Activated B cell treated with CpG ODN at 0.5 μM for 24 hours (primary cell): Measurements from ENCODE around the gene TLL2. TPM values are rescaled to one million over a fixed set of nuclear protein-coding genes. Genes with fewer than 3 reads are reported as not detected.

ENCODE experiments used
- ATAC-seq: fragments of 200-7000 bp; cut with Tn5 transposase; one replicate; pipeline ENCODE4 v1.10.0; 2021; ENCODE audit warnings: low read depth, mild to moderate bottlenecking, moderate library complexity
- CTCF ChIA-PET: fragments of 350-600 bp; sonication (Branson Sonifier 250); formaldehyde crosslinking; loops from one replicate; lab custom pipeline; 2021; ENCODE audit warnings: antibody characterized with exemption; lab: Charles Lee
- POLR2A ChIA-PET: fragments of 350-600 bp; sonication (Branson Sonifier 250); formaldehyde crosslinking; loops from one replicate; lab custom pipeline; 2021; ENCODE audit warnings: antibody characterized with exemption; lab: Charles Lee
- DNase-seq: peaks from one replicate; pipeline ENCODE4 v3.0.0; 2022
- H3K27ac Mint-ChIP-seq: one replicate; pipeline ENCODE4 v1.8.0; 2020; ENCODE audit warnings: mixed read lengths
- H3K27me3 Mint-ChIP-seq: one replicate; pipeline ENCODE4 v1.8.0; 2021; ENCODE audit warnings: mixed read lengths
- H3K36me3 Mint-ChIP-seq: one replicate; pipeline ENCODE4 v1.8.0; 2021; ENCODE audit warnings: low read depth, mixed read lengths
- H3K4me1 Mint-ChIP-seq: one replicate; pipeline ENCODE4 v1.8.0; 2021; ENCODE audit warnings: mixed read lengths
- H3K4me3 Mint-ChIP-seq: one replicate; pipeline ENCODE4 v1.8.0; 2020; ENCODE audit warnings: mild to moderate bottlenecking, mixed read lengths
- H3K9me3 Mint-ChIP-seq: one replicate; pipeline ENCODE4 v1.8.0; 2020; ENCODE audit warnings: mixed read lengths
- intact Hi-C: fragments of 100-400 bp; cut with micrococcal nuclease; formaldehyde crosslinking; loops from one replicate; pipeline ENCODE4 v1.15.1; 2024
- total RNA-seq: library from RNA; stranded (reverse); gene quantifications from 2 replicates; pipeline ENCODE4 v1.2.3, GENCODE V29; 2022
- TF ChIP-seq, protein P1 (sequence below): fragments of 200-600 bp; IDR thresholded peaks from one replicate; pipeline ENCODE4 v1.8.0; 2022; ENCODE audit warnings: antibody characterized with exemption, mild to moderate bottlenecking

TLL2 gene
- total RNA-seq, 1 donor from 2014 or later, result 1.6 TPM

DNA sequence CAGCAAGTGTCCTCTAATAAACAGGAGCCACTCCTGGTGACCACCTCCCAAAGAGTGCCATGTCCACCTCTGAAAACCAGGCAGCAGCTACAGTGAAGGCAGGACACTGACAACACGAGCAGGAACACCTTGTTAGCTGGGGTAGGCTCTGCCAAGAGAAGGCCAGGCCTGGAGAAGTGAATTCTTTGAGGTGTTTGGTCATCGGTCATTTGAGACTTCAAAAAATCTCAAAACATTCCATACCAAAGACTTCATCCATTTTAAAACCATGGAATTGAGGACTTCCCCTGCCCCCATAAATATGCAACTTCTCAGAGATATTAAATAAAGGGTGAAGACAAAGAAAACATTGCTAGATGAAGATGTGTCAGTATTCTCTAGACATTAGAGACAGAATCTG lies 126.6 kb downstream of the TLL2 start:
- intact Hi-C loops, result no loop called here
- Mint-ChIP-seq H3K27ac (no peak overlapping the region), H3K4me1 (no peaks in the 10 kb centered on the region), H3K27me3 (peaks cover 25% of the 10 kb centered on the region), H3K36me3 (no peaks in the 10 kb centered on the region), H3K4me3 (no peak overlapping the region), H3K9me3 (no peaks in the 10 kb centered on the region)
- ATAC-seq, result no peak
- CTCF ChIA-PET, result interaction anchor here (1.3 to 2.1 kb wide), 2 partner anchors 8 to 12 kb away, joined by 4 to 6 read pairs; no protein-coding TSS in a partner anchor
- POLR2A ChIA-PET, result no interaction called here
- TF ChIP-seq, protein P1, sequence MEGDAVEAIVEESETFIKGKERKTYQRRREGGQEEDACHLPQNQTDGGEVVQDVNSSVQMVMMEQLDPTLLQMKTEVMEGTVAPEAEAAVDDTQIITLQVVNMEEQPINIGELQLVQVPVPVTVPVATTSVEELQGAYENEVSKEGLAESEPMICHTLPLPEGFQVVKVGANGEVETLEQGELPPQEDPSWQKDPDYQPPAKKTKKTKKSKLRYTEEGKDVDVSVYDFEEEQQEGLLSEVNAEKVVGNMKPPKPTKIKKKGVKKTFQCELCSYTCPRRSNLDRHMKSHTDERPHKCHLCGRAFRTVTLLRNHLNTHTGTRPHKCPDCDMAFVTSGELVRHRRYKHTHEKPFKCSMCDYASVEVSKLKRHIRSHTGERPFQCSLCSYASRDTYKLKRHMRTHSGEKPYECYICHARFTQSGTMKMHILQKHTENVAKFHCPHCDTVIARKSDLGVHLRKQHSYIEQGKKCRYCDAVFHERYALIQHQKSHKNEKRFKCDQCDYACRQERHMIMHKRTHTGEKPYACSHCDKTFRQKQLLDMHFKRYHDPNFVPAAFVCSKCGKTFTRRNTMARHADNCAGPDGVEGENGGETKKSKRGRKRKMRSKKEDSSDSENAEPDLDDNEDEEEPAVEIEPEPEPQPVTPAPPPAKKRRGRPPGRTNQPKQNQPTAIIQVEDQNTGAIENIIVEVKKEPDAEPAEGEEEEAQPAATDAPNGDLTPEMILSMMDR, result no peak
- DNase-seq, result no peak

DNA sequence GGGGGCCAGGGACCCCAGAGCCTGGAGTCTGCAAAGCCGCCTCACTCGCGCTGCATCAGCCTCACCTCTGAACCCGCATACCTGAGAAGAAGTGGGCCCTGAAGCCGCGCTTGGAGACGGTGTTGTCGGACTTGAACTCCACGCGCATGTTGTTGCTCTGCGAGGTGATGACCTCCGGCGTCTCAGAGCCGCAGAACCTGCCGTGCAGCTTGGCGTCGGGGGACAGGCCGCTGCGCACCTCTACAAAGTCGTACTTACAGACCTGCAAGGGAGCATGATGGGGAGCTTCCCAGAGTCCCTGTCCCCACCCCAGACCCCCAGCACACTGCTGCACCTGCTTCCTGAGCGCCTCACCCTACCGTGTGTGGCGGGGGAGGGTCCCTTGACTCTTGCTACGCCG lies 129.2 kb downstream of the TLL2 start:
- ATAC-seq, result no peak
- no peak for DNase-seq
- CTCF ChIA-PET, result interaction anchor here (0.7 to 1.3 kb wide), 3 partner anchors 8 to 10 kb away, joined by 3 to 5 read pairs (median 4); no protein-coding TSS in a partner anchor
- intact Hi-C loops, result no loop called here
- no peaks in the 10 kb centered on the region for H3K36me3 Mint-ChIP-seq
- H3K27me3 Mint-ChIP-seq, result peaks cover 30% of the 10 kb centered on the region
- no peak overlapping the region for H3K4me3 Mint-ChIP-seq
- H3K27ac Mint-ChIP-seq, result no peak overlapping the region
- TF ChIP-seq, protein P1, result no peak
- POLR2A ChIA-PET, result no interaction called here
- no peaks in the 10 kb centered on the region for H3K4me1 Mint-ChIP-seq
- no peaks in the 10 kb centered on the region for H3K9me3 Mint-ChIP-seq

DNA sequence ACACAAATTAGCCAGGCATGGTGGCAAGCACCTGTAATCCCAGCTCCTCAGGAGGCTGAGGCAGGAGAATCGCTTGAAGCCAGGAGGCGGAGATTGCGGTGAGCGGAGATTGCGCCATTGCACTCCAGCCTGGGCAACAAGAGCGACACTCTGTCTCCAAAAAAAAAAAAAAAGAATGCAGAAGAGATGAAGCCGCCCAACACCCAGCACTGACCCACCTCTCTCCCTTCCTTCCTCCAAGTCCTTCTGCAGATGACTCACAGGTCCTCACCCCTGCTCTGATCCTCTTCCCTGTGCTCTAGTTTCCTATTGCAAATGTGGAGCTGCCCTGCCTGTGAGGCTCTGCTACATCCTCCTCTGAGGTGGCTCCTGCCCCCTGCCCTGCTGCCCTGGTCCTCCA lies 132.9 kb downstream of the TLL2 start:
- ChIA-PET POLR2A (no interaction called here), CTCF (no interaction called here)
- intact Hi-C loops, result no loop called here
- peaks cover 27% of the 10 kb centered on the region for H3K27me3 Mint-ChIP-seq
- TF ChIP-seq, protein P1, result no peak
- H3K4me3 Mint-ChIP-seq, result no peak overlapping the region
- no peak for DNase-seq
- ATAC-seq, result no peak
- no peaks in the 10 kb centered on the region for H3K4me1 Mint-ChIP-seq
- no peak overlapping the region for H3K27ac Mint-ChIP-seq
- H3K36me3 Mint-ChIP-seq, result no peaks in the 10 kb centered on the region
- no peaks in the 10 kb centered on the region for H3K9me3 Mint-ChIP-seq

DNA sequence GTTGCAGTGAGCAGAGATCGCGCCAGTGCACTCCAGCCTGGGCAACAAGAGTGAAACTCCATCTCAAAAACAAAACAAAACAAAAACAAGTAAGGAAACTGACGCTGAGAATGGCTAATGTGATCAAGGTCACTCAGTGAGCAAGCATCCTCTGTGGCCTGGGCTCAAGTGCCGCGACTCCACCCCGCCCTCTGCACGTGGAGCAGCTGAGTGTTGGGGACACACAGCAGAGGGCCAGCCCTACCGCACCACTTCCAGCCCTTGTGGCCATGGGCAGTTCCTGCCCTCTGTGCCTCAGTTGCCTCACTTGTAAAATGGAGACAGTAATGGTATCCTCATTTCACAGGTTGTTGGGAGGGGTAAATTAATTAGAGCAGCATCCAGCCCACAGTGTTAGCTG lies 134.0 kb downstream of the TLL2 start:
- DNase-seq, result no peak
- intact Hi-C loops, result no loop called here
- Mint-ChIP-seq H3K27me3 (peaks cover 21% of the 10 kb centered on the region), H3K9me3 (no peaks in the 10 kb centered on the region), H3K27ac (no peak overlapping the region), H3K36me3 (no peaks in the 10 kb centered on the region), H3K4me1 (peaks cover 6% of the 10 kb centered on the region), H3K4me3 (no peak overlapping the region)
- TF ChIP-seq, protein P1, result no peak
- ChIA-PET POLR2A (no interaction called here), CTCF (no interaction called here)
- ATAC-seq, result no peak

DNA sequence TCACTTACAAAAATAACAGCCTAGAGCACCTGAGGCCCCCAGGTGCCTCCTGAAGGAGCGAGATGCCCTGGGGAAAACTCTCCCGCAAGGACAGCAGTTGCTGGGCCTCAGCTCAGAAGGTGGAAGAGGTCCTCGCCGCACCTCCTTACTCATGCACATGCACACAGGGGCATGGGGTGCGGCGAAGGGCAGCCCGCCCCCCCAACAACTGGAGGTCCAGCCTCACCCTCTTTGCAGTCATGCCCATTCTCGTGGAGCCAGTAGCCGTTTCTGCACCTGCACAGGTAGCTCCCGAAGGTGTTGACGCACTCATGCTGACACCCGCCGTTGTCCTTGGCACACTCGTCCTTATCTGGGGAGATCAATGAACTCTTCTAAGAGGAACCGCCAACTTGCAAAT lies 135.0 kb downstream of the TLL2 start:
- TF ChIP-seq, protein P1, result no peak
- DNase-seq (no peak), ATAC-seq (no peak)
- ChIA-PET CTCF (interaction anchor here (0.8 kb wide), 1 partner anchor 149 kb away, joined by 3 read pairs; no protein-coding TSS in a partner anchor), POLR2A (no interaction called here)
- H3K36me3 Mint-ChIP-seq, result no peaks in the 10 kb centered on the region
- H3K27ac Mint-ChIP-seq, result no peak overlapping the region
- intact Hi-C loops, result no loop called here
- H3K27me3 Mint-ChIP-seq, result peaks cover 19% of the 10 kb centered on the region
- no peaks in the 10 kb centered on the region for H3K9me3 Mint-ChIP-seq
- H3K4me3 Mint-ChIP-seq, result no peak overlapping the region
- peaks cover 6% of the 10 kb centered on the region for H3K4me1 Mint-ChIP-seq
